Epidermal melanocyte (primary cell): ENCODE measurements around the gene LRPPRC.

Experiments used
- DNase-seq: peaks from one replicate; pipeline ENCODE4 v3.0.0; 2011; ENCODE audit warnings: low spot score; ENCODE audit not compliant: insufficient read length

The LRPPRC gene

GRCh38 chr2:43980902-43981301 lies 14.9 kb downstream of the LRPPRC start:
- no peak for DNase-seq

DNA sequence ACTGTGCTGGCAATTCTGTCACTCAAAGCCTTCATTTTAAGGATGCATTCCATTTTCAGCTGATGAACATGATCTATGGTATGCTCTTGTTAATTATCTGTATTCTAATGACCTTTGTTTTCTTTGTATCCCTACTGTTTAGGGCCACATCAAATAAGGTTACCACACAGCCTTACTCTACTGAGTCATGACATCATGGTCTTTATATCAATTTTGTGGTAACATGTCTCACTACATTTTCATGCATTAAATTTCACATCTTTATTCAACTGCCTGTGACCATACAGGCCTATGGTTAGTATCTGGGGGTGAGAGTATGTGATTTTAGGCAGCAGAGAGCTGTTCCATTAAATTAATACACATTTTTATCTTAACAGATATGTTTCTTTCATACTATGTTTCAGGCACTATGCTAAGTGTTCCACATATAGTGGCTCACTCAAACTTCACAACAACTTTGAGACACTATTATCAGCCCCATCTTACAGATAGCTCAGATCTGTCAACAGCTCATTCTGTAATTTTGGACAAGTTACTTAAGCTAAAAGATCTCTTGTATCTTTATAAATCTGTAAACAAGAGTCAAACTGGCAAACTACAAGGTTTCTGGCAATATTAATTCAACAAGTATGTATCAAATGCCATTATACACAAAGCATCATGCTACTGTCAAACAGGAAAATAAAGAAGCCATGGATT lies 18.0 kb downstream of the LRPPRC start:
- DNase-seq: no peak

DNA sequence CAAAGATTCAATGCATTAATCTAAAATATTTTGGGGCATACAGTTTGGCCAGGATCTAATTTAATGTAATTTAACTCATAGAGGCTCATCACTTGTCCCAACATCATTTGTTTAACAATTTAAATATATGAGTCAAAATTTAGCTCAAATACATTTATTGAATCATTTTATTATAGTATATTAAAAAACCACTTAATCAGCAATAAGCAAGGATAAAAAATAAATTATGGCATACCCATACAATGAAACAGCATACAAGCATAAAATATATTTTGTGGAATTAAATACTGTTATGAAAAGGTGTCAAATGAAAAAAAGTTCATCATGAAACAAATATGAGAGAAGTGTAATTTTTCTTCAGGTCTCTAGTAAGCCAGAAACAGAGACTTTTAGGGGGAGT lies 34.9 kb downstream of the LRPPRC start:
- DNase-seq: no peak

- no peak for DNase-seq
Measured at GRCh38 chr2:43958397-43959275, 37.2 kb downstream of the LRPPRC start.

GRCh38 chr2:43950383-43951008 lies 45.3 kb downstream of the LRPPRC start:
- DNase-seq: no peak

GRCh38 chr2:43948370-43948769 lies 47.4 kb downstream of the LRPPRC start:
- DNase-seq: no peak

DNA sequence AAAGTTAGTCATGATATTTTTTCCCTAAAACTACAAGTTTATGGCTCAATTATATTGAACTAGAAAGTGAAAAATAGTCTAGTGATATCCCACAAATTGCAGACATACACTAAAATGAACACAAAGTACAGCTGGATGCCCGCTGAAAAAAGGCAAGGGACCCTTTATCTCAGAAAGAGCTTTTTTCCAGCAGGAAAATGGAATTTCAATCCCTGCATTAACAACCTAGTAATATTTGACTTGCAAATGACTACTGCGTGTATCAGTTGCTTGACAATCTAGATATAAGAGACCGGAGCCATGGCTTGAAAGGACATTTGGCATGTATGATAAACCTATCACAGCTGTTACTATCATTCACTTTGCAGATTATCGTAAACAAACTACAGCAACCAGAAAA lies 49.1 kb downstream of the LRPPRC start:
- no peak for DNase-seq

DNA sequence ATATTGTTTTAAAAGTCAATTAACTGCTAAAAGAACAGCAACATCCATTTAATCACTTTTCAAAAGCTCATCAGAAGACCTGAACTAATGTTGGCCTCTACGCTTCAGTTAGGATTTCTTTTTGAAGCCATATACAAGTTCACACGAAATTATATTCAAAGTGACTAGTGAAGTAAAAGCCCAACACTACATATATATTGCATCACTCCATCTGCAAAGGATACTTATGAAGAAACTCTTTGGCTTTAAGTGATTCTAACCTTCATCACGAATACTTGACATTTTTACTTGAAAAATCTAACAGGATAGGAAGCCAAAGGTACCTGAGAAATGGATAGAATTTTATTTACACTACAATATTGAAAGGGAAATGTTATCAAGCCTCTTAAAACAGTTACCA lies 50.4 kb downstream of the LRPPRC start:
- DNase-seq: no peak

GRCh38 chr2:43944915-43945314 lies 50.9 kb downstream of the LRPPRC start:
- DNase-seq: no peak

DNA sequence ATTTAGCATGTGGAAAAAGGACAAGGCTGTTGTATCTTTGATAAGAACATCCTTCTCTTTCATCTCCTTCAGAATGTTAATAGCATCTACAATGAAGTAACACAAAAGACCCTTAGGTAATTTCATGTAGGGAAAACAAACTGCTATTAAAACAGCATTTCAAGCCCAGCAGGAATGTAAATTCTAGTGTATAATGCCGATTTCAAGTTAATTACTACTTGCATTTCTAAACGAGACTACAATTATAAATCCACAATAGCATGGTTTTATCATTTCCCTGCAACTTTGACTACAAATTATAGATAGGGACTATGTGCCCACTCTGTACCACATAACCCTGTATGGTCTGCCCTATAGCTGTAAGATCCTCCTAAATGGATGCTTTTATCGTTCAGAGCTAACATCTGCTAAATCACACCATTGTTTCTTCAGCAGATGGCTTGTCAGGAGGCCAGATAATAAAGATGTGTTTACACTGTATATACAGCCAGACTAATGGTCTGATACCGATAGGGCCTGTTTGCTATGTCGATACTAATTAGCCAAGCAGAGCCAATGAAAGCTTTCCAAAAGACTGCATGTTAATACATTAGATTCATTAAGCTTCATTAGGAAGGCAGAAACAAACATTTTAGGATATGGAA lies 51.9 kb downstream of the LRPPRC start:
- DNase-seq: no peak

GRCh38 chr2:43943323-43943722 lies 52.5 kb downstream of the LRPPRC start:
- DNase-seq: no peak

DNA sequence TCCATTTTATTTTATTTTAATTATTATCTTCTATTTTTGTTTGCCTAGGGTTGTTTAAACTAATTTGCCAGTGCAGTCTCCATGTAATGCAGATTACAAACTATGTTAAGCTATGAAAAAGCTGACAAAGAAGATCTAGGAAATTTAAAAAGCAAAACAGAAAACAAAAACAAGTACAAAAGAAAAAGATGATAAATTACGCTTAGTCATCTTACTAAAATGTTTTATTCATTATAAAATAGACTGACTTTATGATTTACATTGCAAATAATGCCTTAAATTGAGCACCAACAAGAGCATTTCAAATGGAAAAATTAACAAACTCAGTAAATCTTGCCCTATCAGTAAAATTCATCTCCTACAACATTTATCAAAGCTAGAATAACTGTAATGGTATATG lies 52.9 kb downstream of the LRPPRC start:
- no peak for DNase-seq

- no peak for DNase-seq
Measured at GRCh38 chr2:43941966-43942365, 53.8 kb downstream of the LRPPRC start.

GRCh38 chr2:43941359-43941758 lies 54.4 kb downstream of the LRPPRC start:
- DNase-seq: no peak

GRCh38 chr2:43939695-43940256 lies 56.0 kb downstream of the LRPPRC start:
- no peak for DNase-seq

GRCh38 chr2:43937269-43937820 lies 58.4 kb downstream of the LRPPRC start:
- DNase-seq: no peak

DNA sequence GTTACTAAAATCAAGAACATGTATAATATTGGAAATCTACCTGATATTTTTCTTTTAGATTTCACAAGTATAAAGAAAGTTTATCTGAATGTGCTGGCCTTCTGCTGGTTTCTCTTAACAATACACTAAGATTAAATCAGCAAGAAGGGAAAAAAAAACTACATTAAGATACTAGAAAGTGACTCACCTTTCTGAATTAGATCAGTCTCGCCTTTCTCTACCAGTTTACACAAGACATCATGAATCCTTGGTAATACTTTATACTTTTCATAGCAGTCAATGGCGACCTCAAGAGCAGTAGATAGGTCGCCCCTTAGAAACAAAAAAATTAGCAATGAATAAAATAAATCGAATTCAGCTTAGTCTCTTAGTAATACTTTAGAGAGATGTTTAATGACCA lies 61.2 kb downstream of the LRPPRC start:
- DNase-seq: no peak

DNA sequence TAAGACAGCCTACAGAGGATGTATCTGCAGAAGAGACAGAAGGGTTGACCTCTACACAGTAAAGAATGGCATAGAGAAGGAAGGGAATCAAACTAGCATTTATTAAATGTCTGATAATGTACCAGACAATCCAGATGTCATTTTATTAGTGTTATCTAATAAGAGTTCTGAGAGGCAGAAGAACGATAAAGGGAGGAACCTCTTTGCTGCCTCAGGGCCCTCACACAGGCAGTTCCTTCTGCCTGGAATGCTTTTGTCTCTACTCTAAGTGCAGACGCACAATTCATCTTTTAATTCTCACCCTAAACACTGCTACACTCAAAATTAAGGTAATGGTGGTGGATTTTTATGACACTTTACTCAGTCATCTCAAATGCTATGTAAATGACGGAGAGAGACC lies 64.5 kb downstream of the LRPPRC start:
- DNase-seq: no peak

DNA sequence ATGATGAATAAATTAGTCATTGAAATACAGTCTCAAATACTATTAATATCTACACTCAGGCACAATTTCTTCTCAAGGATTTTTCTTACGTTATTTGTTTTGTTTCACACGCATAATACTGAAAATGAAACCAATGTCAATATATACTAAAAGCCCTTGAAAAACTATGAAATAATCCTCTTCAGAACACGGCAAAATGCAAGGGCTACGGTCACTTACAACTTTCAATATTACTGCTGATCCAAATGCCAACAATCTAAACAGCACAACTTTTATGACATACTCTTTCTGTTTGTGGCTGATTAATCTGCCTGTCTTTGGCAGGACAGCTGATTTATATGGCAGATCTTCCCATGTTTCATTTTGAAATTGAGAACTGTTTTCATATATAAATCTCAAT lies 68.3 kb downstream of the LRPPRC start:
- DNase-seq: no peak

- no peak for DNase-seq
Measured at GRCh38 chr2:43925431-43925830, 70.4 kb downstream of the LRPPRC start.

GRCh38 chr2:43924463-43924862 lies 71.3 kb downstream of the LRPPRC start:
- DNase-seq: no peak
